Gastroesophageal sphincter (tissue), 3 donors: ENCODE data around the gene LRRTM1.

Experiments
- CTCF ChIP-seq, 4 experiments: fragments of 200-600 bp in 2 of 4; fragments of 450-650 bp in 2 of 4; sonication (generic) in 1 of 4; IDR thresholded peaks; one replicate each; pipeline ENCODE4 v1.5.1; 2017 to 2019; ENCODE audit warnings: antibody characterized with exemption in 4 of 4, mild to moderate bottlenecking in 2 of 4, moderate library complexity in 2 of 4
- POLR2A ChIP-seq, 2 donors: fragments of 450-650 bp; IDR thresholded peaks; one replicate each; pipeline ENCODE4 v1.6.1; 2017; ENCODE audit warnings: antibody characterized with exemption in 2 of 2, mild to moderate bottlenecking in 2 of 2, moderate library complexity in 1 of 2
- POLR2AphosphoS5 ChIP-seq: sonication (generic); formaldehyde crosslinking; IDR thresholded peaks from one replicate; pipeline ENCODE4 v1.6.1; 2017; ENCODE audit warnings: antibody characterized with exemption

GRCh38 chr2:80328159-80328571 is 23.6 kb upstream of the LRRTM1 start:
- no peak for TF ChIP-seq CTCF (IDR thresholded peaks at IDR 0.05)
- TF ChIP-seq POLR2A (IDR thresholded peaks at IDR 0.05): no peak
- no peak for TF ChIP-seq POLR2AphosphoS5
